ENCODE results near the gene WDFY3. TPM values are rescaled to one million over a fixed set of nuclear protein-coding genes. Genes with fewer than 3 reads are reported as not detected.

Gene WDFY3
- total and polyA plus RNA-seq, 12 donors = 4.9 to 68.9 (median 51.1) TPM

DNA sequence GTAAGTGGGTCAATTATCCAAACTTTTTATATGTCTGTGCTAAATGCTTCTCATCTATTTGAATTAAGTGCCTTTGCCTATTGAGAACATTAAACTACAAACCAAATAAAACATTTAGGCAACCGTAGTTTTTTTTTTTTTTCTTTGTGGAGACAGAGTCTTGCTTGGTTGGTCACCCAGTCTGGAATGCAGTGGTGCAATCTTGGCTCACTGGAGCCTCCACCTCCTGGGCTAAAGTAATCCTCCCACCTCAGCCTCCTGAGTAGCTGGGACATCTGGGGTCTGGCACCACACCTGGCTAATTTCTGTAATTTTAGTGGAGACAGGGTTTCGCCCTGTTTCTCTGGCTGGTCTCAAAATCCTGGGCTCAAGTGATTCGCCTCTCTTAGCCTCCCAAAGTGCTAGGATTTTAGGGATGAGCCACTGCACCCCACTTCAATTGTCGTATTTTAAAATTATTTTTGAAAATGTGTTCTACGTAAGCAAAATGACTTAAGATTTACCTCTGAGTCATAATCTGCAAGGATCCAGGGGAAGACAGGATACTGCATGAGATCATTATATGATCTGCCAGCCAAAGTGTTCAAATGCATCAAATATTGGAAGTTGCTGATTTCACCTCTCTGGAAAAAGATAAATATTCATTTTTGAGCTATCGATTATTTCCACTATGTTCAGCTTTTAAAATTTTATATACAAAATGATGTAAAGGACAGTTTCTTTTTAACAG lies 257.9 kb downstream of the WDFY3 start:
- H3K27me3 ChIP-seq = no peaks in the 10 kb centered on the region
- peaks cover 0 to 100% (median 69%) of the 10 kb centered on the region in 9 donors for H3K36me3 ChIP-seq
- no peak overlapping the region for H3K27ac ChIP-seq
- H3K9me3 ChIP-seq = no peaks in the 10 kb centered on the region
- peaks cover 0 to 3% (median 0%) of the 10 kb centered on the region in 9 donors for H3K4me1 ChIP-seq
- TF ChIP-seq, protein P1, sequence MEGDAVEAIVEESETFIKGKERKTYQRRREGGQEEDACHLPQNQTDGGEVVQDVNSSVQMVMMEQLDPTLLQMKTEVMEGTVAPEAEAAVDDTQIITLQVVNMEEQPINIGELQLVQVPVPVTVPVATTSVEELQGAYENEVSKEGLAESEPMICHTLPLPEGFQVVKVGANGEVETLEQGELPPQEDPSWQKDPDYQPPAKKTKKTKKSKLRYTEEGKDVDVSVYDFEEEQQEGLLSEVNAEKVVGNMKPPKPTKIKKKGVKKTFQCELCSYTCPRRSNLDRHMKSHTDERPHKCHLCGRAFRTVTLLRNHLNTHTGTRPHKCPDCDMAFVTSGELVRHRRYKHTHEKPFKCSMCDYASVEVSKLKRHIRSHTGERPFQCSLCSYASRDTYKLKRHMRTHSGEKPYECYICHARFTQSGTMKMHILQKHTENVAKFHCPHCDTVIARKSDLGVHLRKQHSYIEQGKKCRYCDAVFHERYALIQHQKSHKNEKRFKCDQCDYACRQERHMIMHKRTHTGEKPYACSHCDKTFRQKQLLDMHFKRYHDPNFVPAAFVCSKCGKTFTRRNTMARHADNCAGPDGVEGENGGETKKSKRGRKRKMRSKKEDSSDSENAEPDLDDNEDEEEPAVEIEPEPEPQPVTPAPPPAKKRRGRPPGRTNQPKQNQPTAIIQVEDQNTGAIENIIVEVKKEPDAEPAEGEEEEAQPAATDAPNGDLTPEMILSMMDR (IDR thresholded peaks at IDR 0.05) = no peak
- ATAC-seq = no peak
- WGBS, 2 donors = 96 to 98% methylated on average over 6 of the region's 6 CpGs
- no peak for DNase-seq
- H3K4me3 ChIP-seq = no peak overlapping the region
- intact Hi-C loops (cut with DNase I) = no loop called here

DNA sequence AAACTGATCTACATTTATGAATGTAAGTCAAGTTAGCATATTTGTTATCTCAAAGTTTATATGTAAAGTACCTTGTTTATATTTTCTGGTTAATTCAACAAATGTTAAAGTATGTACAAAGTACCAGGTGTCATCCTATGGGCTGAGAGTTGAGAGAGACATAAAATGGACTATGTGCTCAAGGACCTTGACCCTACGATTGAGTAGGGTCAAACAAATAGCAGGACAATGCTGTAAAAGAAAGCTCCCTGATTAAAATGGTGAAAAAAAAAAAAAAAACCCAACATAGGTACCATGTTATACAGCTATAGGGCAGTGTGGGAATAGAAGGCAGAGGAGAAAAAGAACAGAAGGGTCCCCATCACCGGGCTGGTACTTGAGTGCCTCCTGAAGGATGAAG lies 260.2 kb downstream of the WDFY3 start:
- no peak for ATAC-seq
- TF ChIP-seq, protein P1 (IDR thresholded peaks at IDR 0.05) = no peak
- Histone ChIP-seq H3K4me1 (peaks cover 0 to 8% (median 0%) of the 10 kb centered on the region in 9 donors), H3K36me3 (peaks cover 0 to 100% (median 80%) of the 10 kb centered on the region in 9 donors), H3K27ac (no peak overlapping the region), H3K9me3 (no peaks in the 10 kb centered on the region), H3K27me3 (no peaks in the 10 kb centered on the region), H3K4me3 (no peak overlapping the region)
- WGBS, 2 donors = 94 to 98% methylated on average over 2 of the region's 2 CpGs
- DNase-seq = no peak
- intact Hi-C loops (cut with DNase I) = no loop called here

DNA sequence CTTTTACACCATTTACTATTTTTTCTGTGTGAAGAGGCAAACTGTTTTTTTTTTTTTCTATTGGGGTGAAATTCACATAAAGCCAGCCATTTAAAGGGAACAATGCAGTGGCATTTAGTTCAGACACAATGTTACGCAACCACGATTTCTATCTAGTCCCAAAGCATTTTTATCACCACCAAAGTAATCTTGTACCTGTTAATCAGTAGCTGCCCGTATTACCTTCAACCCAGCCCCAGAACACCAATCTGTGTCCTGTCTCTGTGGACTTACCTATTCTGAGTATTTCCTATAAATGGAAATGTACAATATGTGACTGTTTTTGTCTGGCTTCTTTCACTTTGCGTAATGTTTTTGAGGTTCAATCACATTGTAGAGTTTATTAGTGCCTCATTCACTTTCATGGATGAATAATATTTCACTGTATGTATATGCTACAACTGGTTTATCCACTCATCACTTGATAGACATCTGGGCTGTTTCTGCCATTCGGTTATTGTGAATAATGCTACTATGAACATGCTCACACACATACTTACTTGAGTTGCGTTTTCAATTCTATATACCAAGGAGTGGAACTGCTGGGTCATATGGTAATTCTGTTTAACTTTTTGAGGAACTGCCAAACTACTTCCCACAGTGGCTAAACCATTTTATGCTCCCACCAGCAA lies 267.4 kb downstream of the WDFY3 start:
- DNase-seq = no peak
- TF ChIP-seq, protein P1 (IDR thresholded peaks at IDR 0.05) = no peak
- intact Hi-C loops (cut with DNase I) = no loop called here
- 93 to 95% methylated on average over 6 of the region's 6 CpGs for WGBS, 2 donors
- Histone ChIP-seq H3K27ac (no peak overlapping the region), H3K4me3 (no peak overlapping the region), H3K9me3 (no peaks in the 10 kb centered on the region), H3K27me3 (no peaks in the 10 kb centered on the region), H3K4me1 (peaks cover 0 to 8% (median 0%) of the 10 kb centered on the region in 9 donors), H3K36me3 (peaks cover 0 to 100% (median 61%) of the 10 kb centered on the region in 9 donors)
- no peak for ATAC-seq

DNA sequence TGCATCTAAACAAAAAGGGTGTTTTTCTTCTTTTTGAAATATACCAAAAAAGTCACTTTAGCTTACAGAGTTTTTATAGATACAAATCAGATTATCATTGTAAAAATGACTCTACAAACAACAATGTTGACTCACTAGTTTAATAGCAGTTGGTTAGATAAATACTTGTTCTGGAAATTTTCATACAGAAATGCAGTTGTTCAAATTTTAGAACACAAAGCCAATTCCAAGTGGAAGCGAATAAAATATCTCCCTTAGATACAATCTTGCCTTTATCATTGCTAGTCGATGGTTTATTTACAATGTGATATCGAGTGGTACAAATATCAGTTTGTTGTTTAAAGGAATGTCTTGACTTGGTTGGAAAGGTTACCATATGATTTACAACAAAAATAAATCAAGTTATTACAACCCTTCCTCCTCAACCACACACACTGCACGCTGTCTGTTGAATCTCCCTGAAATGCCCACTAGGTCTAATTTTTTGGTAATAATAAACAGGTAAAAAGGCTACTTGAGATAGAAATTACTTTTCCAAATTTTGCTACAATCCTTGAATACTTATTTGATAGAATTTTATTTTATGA lies 268.8 kb downstream of the WDFY3 start:
- TF ChIP-seq, protein P1 (IDR thresholded peaks at IDR 0.05) = no peak

More for the DNA sequence above, 268.8 kb downstream of the WDFY3 start:
- Histone ChIP-seq H3K4me3 (no peak overlapping the region), H3K9me3 (no peaks in the 10 kb centered on the region), H3K27ac (no peak overlapping the region), H3K36me3 (peaks cover 0 to 100% (median 52%) of the 10 kb centered on the region in 9 donors), H3K4me1 (peaks cover 0 to 8% (median 0%) of the 10 kb centered on the region in 9 donors), H3K27me3 (no peaks in the 10 kb centered on the region)
- 90 to 91% methylated on average over 4 of the region's 4 CpGs for WGBS, 2 donors
- ATAC-seq (no peak), DNase-seq (no peak)
- intact Hi-C loops (cut with DNase I) = no loop called here

Measured in heart right ventricle (tissue), 16 donors.